T-cell (primary cell): ENCODE data around the gene PLA2G1B. TPM values are rescaled to one million over a fixed set of nuclear protein-coding genes. Genes with fewer than 3 reads are reported as not detected.

Source experiments
- ATAC-seq, 4 experiments: fragments of 200-7000 bp in 3 of 4; fragments of 150-1000 bp in 1 of 4; cut with Tn5 transposase; replicated peaks in 1 of 4; 1 replicate in 3 of 4; 2 replicates in 1 of 4; pipeline ENCODE4 v1.10.0; 2021; ENCODE audit warnings: moderate library complexity in 3 of 4, mild to moderate bottlenecking in 2 of 4, moderate number of reproducible peaks in 1 of 4
- CTCF ChIA-PET, 2 donors: fragments of 300-600 bp; sonication (Branson Sonifier 250); formaldehyde crosslinking; loops; one replicate each; lab custom pipeline; 2022; ENCODE audit warnings: antibody characterized with exemption in 2 of 2; lab: Charles Lee
- POLR2A ChIA-PET, 2 donors: fragments of 300-600 bp; sonication (Branson Sonifier 250); formaldehyde crosslinking; loops; one replicate each; lab custom pipeline; 2022; ENCODE audit warnings: antibody characterized with exemption in 2 of 2; lab: Charles Lee
- DNase-seq, 35 experiments: peaks; one replicate each; pipeline versions ENCODE4 v3.0.0 to v3.0.0-alpha.2; 2013 to 2023
- H3K27ac ChIP-seq: one replicate; pipeline ENCODE4 v1.5.1; 2013; ENCODE audit warnings: low read length
- H3K27me3 ChIP-seq, 2 experiments: replicated peaks in 1 of 2; 1 replicate in 1 of 2; 2 replicates in 1 of 2; pipeline versions ENCODE4 v1.6.1 to v1.7.0; 2013; ENCODE audit warnings: low read length in 1 of 2, mixed read lengths in 1 of 2; ENCODE audit not compliant: control insufficient read depth in 2 of 2, insufficient read depth in 2 of 2; ENCODE audit errors: extremely low read depth in 1 of 2
- H3K36me3 ChIP-seq, 2 donors: 1 replicate in 1 of 2; 2 replicates in 1 of 2; pipeline versions ENCODE4 v1.6.1 to v1.7.0; 2013; ENCODE audit warnings: low read length in 1 of 2; ENCODE audit not compliant: control insufficient read depth in 2 of 2, insufficient read depth in 1 of 2; ENCODE audit errors: extremely low read depth in 1 of 2
- H3K4me1 ChIP-seq, 2 experiments: 1 replicate in 1 of 2; 2 replicates in 1 of 2; pipeline versions ENCODE4 v1.6.1 to v1.7.0; 2013; ENCODE audit warnings: low read length in 2 of 2, mixed read lengths in 1 of 2; ENCODE audit not compliant: insufficient read depth in 2 of 2, control insufficient read depth in 1 of 2; ENCODE audit errors: extremely low read depth in 1 of 2
- H3K4me3 ChIP-seq, 2 donors: 1 replicate in 1 of 2; 2 replicates in 1 of 2; pipeline versions ENCODE4 v1.5.1 to v1.7.0; 2013; ENCODE audit warnings: mild to moderate bottlenecking in 2 of 2, low read length in 1 of 2, moderate library complexity in 1 of 2; ENCODE audit not compliant: control insufficient read depth in 1 of 2; ENCODE audit errors: extremely low read depth in 1 of 2
- H3K9me3 ChIP-seq: 2 replicates; pipeline ENCODE4 v1.7.0; 2013
- H3K27ac Mint-ChIP-seq, 2 donors: one replicate each; pipeline ENCODE4 v1.8.0; 2020 to 2021; ENCODE audit warnings: mild to moderate bottlenecking in 2 of 2, mixed read lengths in 2 of 2
- H3K27me3 Mint-ChIP-seq, 2 donors: one replicate each; pipeline ENCODE4 v1.8.0; 2021 to 2022; ENCODE audit warnings: mixed read lengths in 2 of 2
- H3K36me3 Mint-ChIP-seq: one replicate; pipeline ENCODE4 v1.8.0; 2021; ENCODE audit warnings: mixed read lengths
- H3K4me1 Mint-ChIP-seq, 3 donors: one replicate each; pipeline ENCODE4 v1.8.0; 2020 to 2022; ENCODE audit warnings: mixed read lengths in 3 of 3, mild to moderate bottlenecking in 1 of 3
- H3K4me3 Mint-ChIP-seq, 3 donors: one replicate each; pipeline ENCODE4 v1.8.0; 2020 to 2022; ENCODE audit warnings: mild to moderate bottlenecking in 3 of 3, mixed read lengths in 3 of 3, moderate library complexity in 3 of 3
- H3K9me3 Mint-ChIP-seq, 3 donors: one replicate each; pipeline ENCODE4 v1.8.0; 2020 to 2022; ENCODE audit warnings: mixed read lengths in 3 of 3
- WGBS: methylation state at CpG from one replicate; pipeline ENCODE4 v1.1.5; 2013; ENCODE audit warnings: missing lambda C conversion rate; ENCODE audit not compliant: insufficient coverage; 5-methylcytosine and 5-hydroxymethylcytosine counted together
- total RNA-seq, 35 experiments: library from RNA in 6 of 35; stranded (reverse) in 6 of 35; fragments of 120-200 nt in 1 of 35; gene quantifications; one replicate each; pipeline versions ENCODE4 v1.2.1 to v1.2.4 and lab custom pipeline; 2013 to 2026

PLA2G1B gene
- 1 to 10 TPM in 3 of 5 donors, not detected in 2; 1.6 to 2.9 (median 1.8) TPM for total RNA-seq
- 0.31 TPM for total RNA-seq (2013)
- 0 to 0.25 (median 0) reads per million in 29 experiments for total RNA-seq (lab: John Stamatoyannopoulos, UW)

DNA sequence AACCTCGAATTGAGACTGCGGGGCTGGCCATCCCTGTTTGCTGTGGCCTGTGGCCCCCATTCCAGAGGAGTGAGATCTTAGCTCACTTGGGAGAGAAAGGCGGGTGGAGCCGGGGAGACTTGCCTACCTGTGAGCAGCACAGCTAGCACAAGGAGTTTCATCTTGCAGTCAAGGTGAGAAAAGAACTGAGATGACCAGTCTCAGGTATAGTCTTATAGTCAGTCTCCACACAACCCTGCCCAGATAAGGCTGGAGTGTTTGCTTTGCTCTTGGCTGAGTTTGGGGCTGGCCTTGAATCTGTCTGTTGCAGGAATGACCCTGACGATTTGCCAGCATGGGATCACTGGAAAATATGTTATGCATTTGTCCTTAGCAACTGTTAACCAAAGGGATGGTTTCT lies at the start of gene PLA2G1B:
Gene PLA2G1B, minus strand, starts transcription at position 187 of the 400 bp plus-strand sequence. Its CDS starts 26 bp downstream, at position 161.
- H3K27me3 Mint-ChIP-seq = peaks cover 5 to 7% of the 10 kb centered on the region in 2 donors
- no peaks in the 10 kb centered on the region for H3K9me3 Mint-ChIP-seq
- H3K9me3 ChIP-seq = no peaks in the 10 kb centered on the region
- H3K36me3 Mint-ChIP-seq = no peaks in the 10 kb centered on the region
- no peak within 1 kb of the TSS for H3K4me3 Mint-ChIP-seq
- no peak within 1 kb of the TSS for H3K27ac Mint-ChIP-seq
- ChIA-PET POLR2A (no interaction called here), CTCF (interaction anchor here in 1 of 2 donors (1.3 kb wide), 1 partner anchor 10 kb away, joined by 3 read pairs; no protein-coding TSS in a partner anchor)
- peaks cover 0 to 24% of the 10 kb centered on the region in 2 experiments for H3K27me3 ChIP-seq
- WGBS = 90% methylated on average over 4 of the region's 5 CpGs
- no peak within 1 kb of the TSS for H3K27ac ChIP-seq
- no peaks in the 10 kb centered on the region for H3K36me3 ChIP-seq
- DNase-seq (no peak), ATAC-seq (no peak)
- H3K4me3 ChIP-seq = no peak within 1 kb of the TSS
- H3K4me1 ChIP-seq = peaks cover 0 to 9% of the 10 kb centered on the region in 2 experiments
- H3K4me1 Mint-ChIP-seq = peaks cover 8 to 12% (median 9%) of the 10 kb centered on the region in 3 donors

- H3K27me3 ChIP-seq = peaks cover 4 to 48% of the 10 kb centered on the region in 2 experiments
- Mint-ChIP-seq H3K4me1 (no peaks in the 10 kb centered on the region), H3K27ac (peak overlapping the region in 1 of 2 donors; percentile 49), H3K4me3 (no peak overlapping the region), H3K9me3 (no peaks in the 10 kb centered on the region), H3K36me3 (no peaks in the 10 kb centered on the region), H3K27me3 (peaks cover 50 to 80% of the 10 kb centered on the region in 2 donors)
- CTCF ChIA-PET = no interaction called here
- no peaks in the 10 kb centered on the region for H3K9me3 ChIP-seq
- no peak overlapping the region for H3K27ac ChIP-seq
- ATAC-seq (no peak), DNase-seq (no peak)
- POLR2A ChIA-PET = no interaction called here
- H3K36me3 ChIP-seq = no peaks in the 10 kb centered on the region
- no peak overlapping the region for H3K4me3 ChIP-seq
- no CpG with 5 or more reads among the region's 5 CpGs for WGBS
- no peaks in the 10 kb centered on the region for H3K4me1 ChIP-seq
These were observed 49.5 kb upstream of the PLA2G1B start for GRCh38 chr12:120376934-120377572.

DNA sequence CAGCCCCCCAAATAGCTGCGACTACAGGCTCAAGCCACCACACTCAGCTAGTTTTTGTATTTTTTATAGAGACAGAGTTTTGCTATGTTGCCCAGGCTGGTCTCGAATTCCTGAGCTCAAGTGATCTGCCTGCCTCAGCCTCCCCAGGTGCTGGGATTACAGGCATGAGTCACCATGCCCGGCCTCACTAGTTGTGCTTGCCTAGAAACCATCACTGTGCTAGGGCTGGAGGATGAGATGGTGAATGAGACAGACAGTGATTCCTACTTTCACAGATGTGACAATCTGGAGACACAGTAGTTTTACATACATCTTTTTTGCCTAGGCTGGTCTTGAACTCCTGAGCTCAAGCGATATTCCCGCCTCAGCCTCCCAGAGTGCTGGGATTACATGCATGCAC lies 48.8 kb upstream of the PLA2G1B start:
- H3K27me3 Mint-ChIP-seq = peaks cover 51 to 80% of the 10 kb centered on the region in 2 donors
- Histone ChIP-seq H3K4me1 (no peaks in the 10 kb centered on the region), H3K4me3 (no peak overlapping the region), H3K27ac (no peak overlapping the region), H3K27me3 (peaks cover 6 to 48% of the 10 kb centered on the region in 2 experiments), H3K9me3 (no peaks in the 10 kb centered on the region), H3K36me3 (no peaks in the 10 kb centered on the region)
- DNase-seq (no peak), ATAC-seq (no peak)
- no peak overlapping the region for H3K27ac Mint-ChIP-seq
- 72% methylated on average over 2 of the region's 5 CpGs for WGBS
- no peaks in the 10 kb centered on the region for H3K9me3 Mint-ChIP-seq
- POLR2A ChIA-PET = no interaction called here
- H3K36me3 Mint-ChIP-seq = no peaks in the 10 kb centered on the region
- CTCF ChIA-PET = no interaction called here
- no peak overlapping the region for H3K4me3 Mint-ChIP-seq
- H3K4me1 Mint-ChIP-seq = no peaks in the 10 kb centered on the region

DNA sequence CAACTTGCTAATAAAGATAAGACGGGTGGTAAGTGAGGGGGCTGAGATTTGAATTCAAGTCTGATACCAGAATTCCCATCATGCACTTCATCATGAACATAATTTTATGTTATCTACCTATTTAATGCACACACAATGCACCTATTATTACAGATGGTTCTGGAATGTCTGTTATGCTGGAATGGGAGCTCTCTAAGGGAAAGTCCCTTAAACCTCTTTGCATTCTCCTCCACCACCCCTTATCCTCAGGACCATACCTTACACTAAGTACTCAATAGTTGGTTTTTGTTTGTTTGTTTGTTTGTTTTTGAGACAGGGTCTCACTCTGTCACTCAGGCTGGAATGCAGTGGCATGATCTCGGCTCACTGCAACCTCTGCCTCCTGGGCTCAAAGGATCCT lies 48.4 kb upstream of the PLA2G1B start:
- no CpG with 5 or more reads among the region's 2 CpGs for WGBS
- Mint-ChIP-seq H3K9me3 (no peaks in the 10 kb centered on the region), H3K36me3 (no peaks in the 10 kb centered on the region), H3K27me3 (peaks cover 55 to 80% of the 10 kb centered on the region in 2 donors), H3K4me1 (no peaks in the 10 kb centered on the region), H3K4me3 (no peak overlapping the region), H3K27ac (no peak overlapping the region)
- no peak overlapping the region for H3K4me3 ChIP-seq
- no peak overlapping the region for H3K27ac ChIP-seq
- POLR2A ChIA-PET = no interaction called here
- CTCF ChIA-PET = no interaction called here
- H3K27me3 ChIP-seq = peaks cover 9 to 49% of the 10 kb centered on the region in 2 experiments
- H3K36me3 ChIP-seq = no peaks in the 10 kb centered on the region
- H3K9me3 ChIP-seq = no peaks in the 10 kb centered on the region
- ATAC-seq (no peak), DNase-seq (no peak)
- no peaks in the 10 kb centered on the region for H3K4me1 ChIP-seq

GRCh38 chr12:120373683-120374082 lies 46.1 kb upstream of the PLA2G1B start:
- Histone ChIP-seq H3K36me3 (no peaks in the 10 kb centered on the region), H3K4me1 (peaks cover 0 to 8% of the 10 kb centered on the region in 2 experiments), H3K27ac (no peak overlapping the region), H3K9me3 (no peaks in the 10 kb centered on the region), H3K4me3 (no peak overlapping the region), H3K27me3 (peaks cover 20 to 56% of the 10 kb centered on the region in 2 experiments)
- Mint-ChIP-seq H3K4me1 (peaks cover 9 to 13% (median 10%) of the 10 kb centered on the region in 3 donors), H3K27ac (no peak overlapping the region), H3K27me3 (peaks cover 71 to 82% of the 10 kb centered on the region in 2 donors), H3K4me3 (no peak overlapping the region), H3K36me3 (no peaks in the 10 kb centered on the region), H3K9me3 (no peaks in the 10 kb centered on the region)
- no peak for ATAC-seq
- DNase-seq = no peak
- ChIA-PET POLR2A (no interaction called here), CTCF (interaction anchor here in 1 of 2 donors (0.6 kb wide), 1 partner anchor 21 kb away, joined by 4 read pairs; no protein-coding TSS in a partner anchor)
- WGBS = 95% methylated on average over 4 of the region's 8 CpGs

GRCh38 chr12:120370343-120371243 lies 43.0 kb upstream of the PLA2G1B start:
- H3K36me3 Mint-ChIP-seq = no peaks in the 10 kb centered on the region
- H3K4me3 Mint-ChIP-seq = peak overlapping the region; percentile 67 to 77 (median 73)
- peaks cover 14 to 24% (median 19%) of the 10 kb centered on the region in 3 donors for H3K4me1 Mint-ChIP-seq
- Histone ChIP-seq H3K27ac (no peak overlapping the region), H3K4me1 (peaks cover 0 to 18% of the 10 kb centered on the region in 2 experiments), H3K27me3 (peaks cover 27 to 67% of the 10 kb centered on the region in 2 experiments), H3K4me3 (no peak overlapping the region), H3K36me3 (no peaks in the 10 kb centered on the region), H3K9me3 (no peaks in the 10 kb centered on the region)
- ChIA-PET POLR2A (no interaction called here), CTCF (no interaction called here)
- DNase-seq (no peak), ATAC-seq (no peak)
- no peaks in the 10 kb centered on the region for H3K9me3 Mint-ChIP-seq
- 21% methylated on average over 5 of the region's 7 CpGs for WGBS
- peaks cover 74 to 82% of the 10 kb centered on the region in 2 donors for H3K27me3 Mint-ChIP-seq
- H3K27ac Mint-ChIP-seq = peak overlapping the region in 1 of 2 donors; percentile 29
